ENCODE data around the gene GRN. TPM values are rescaled to one million over a fixed set of nuclear protein-coding genes. Genes with fewer than 3 reads are reported as not detected.

Gene GRN
- total and polyA plus RNA-seq, 7 donors = 30.8 to 61.0 (median 44.4) TPM

DNA sequence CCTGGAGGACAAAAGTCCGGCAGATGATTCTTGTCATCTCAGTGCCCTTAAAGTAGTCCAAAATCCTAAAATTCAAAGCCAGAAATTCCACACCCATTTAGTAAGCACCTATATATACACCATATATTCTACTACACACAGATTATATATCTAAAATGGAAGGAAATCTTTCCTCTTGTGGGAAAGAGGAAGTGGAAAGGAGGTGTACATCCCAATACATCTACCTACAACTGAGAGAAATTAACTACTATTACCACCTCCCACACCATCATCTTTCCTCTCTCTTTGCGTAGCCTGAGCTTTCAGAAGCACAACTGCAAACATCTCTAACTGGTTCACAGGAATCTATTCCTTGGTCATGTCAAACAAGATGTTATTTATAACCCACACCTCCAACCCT is 49.7 kb downstream of the GRN start:
- H3K9me3 ChIP-seq = no peaks in the 10 kb centered on the region
- H3K36me3 ChIP-seq (ENCODE audit: insufficient read depth in 1 of 2, low read depth in 1 of 2) = peaks cover 0 to 47% of the 10 kb centered on the region in 2 donors
- DNase-seq (no peak), ATAC-seq (no peak)
- no peaks in the 10 kb centered on the region for H3K27me3 ChIP-seq (ENCODE audit: insufficient read depth in 3 of 3, low read length in 2 of 3)
- H3K27ac ChIP-seq = no peak overlapping the region
- TF ChIP-seq, protein P1, sequence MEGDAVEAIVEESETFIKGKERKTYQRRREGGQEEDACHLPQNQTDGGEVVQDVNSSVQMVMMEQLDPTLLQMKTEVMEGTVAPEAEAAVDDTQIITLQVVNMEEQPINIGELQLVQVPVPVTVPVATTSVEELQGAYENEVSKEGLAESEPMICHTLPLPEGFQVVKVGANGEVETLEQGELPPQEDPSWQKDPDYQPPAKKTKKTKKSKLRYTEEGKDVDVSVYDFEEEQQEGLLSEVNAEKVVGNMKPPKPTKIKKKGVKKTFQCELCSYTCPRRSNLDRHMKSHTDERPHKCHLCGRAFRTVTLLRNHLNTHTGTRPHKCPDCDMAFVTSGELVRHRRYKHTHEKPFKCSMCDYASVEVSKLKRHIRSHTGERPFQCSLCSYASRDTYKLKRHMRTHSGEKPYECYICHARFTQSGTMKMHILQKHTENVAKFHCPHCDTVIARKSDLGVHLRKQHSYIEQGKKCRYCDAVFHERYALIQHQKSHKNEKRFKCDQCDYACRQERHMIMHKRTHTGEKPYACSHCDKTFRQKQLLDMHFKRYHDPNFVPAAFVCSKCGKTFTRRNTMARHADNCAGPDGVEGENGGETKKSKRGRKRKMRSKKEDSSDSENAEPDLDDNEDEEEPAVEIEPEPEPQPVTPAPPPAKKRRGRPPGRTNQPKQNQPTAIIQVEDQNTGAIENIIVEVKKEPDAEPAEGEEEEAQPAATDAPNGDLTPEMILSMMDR (IDR thresholded peaks at IDR 0.05) = no peak
- 85 to 88% (median 87%) methylated on average over 2 of the region's 2 CpGs for WGBS, 3 donors
- H3K4me3 ChIP-seq = no peak overlapping the region
- intact Hi-C loops (cut with DNase I) = no loop called here
- H3K4me1 ChIP-seq = no peaks in the 10 kb centered on the region

DNA sequence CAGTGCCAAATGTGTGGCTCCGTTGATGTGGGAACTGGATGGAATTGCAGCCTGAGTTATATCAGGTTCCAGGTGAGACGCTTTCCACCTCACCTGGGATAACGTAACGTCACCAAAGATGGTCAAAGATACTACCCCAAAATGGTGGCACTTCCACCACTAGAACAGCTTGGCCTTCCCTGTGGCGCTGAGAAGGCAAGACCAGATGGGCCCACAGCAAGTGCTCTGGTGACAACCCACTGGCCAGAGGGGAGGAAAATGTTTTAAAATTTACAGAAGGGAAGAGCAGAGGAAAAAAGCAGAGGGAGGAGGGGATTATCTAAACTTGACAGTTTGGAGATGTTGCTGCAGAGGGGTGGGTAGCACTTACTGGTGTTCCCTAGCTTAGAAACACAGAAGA is 51.8 kb downstream of the GRN start:
- Histone ChIP-seq H3K9me3 (no peaks in the 10 kb centered on the region), H3K27me3 (ENCODE audit: insufficient read depth in 3 of 3, low read length in 2 of 3) (no peaks in the 10 kb centered on the region), H3K4me1 (no peaks in the 10 kb centered on the region), H3K36me3 (ENCODE audit: insufficient read depth in 1 of 2, low read depth in 1 of 2) (peaks cover 4 to 68% of the 10 kb centered on the region in 2 donors), H3K4me3 (no peak overlapping the region), H3K27ac (no peak overlapping the region)
- intact Hi-C loops (cut with DNase I) = no loop called here
- 91 to 93% (median 92%) methylated on average over 5 of the region's 5 CpGs for WGBS, 3 donors
- DNase-seq (no peak), ATAC-seq (no peak)
- TF ChIP-seq, protein P1 (IDR thresholded peaks at IDR 0.05) = no peak

DNA sequence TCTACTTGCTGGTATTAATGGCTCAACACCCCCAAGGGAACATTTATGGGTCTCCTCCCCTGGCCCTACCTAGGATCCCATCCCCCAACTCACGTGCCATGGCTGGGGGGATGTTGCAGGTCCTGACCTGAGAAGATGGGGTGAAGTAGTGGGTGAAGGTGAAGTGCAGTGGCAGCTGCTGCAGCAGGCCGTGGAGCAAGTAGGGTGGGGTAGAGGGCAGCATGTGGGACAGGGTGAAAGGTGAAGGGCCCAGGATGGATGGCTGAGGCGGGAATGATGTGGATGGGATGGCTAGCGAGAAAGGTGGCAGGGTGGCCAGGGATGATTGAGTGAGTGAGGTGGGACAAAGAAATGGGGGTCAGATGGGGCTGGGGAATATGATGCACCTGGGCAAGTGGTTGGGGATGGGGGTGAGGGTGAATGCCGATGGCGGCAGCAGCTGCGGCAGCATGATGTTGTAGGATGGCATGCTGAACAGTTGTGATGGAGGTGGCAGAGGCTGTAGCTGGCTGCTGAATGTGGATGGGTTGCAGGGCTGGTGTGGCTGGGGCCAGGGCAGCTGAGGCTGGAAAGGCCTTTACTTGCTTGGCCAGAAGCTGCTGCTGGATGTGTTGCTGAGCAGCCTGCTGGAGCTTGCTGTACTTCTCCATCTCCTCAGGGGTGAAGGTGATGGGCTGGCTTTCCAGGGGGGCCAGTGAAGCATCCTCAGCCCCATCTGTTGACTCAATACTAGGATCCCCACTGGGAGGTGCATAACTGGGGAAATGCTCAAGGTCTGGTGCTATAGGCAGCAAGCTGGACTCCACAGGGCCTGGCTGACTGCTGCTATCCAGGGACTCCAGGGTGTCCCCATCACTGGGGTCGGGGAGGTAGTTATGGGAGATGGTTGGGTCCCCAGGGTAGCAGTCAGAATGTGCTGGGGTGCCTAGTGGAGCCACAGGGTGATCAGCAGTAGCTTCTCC is 52.7 kb downstream of the GRN start:
- DNase-seq (no peak), ATAC-seq (no peak)
- no peaks in the 10 kb centered on the region for H3K9me3 ChIP-seq
- H3K27me3 ChIP-seq (ENCODE audit: insufficient read depth in 3 of 3, low read length in 2 of 3) = no peaks in the 10 kb centered on the region
- H3K36me3 ChIP-seq (ENCODE audit: insufficient read depth in 1 of 2, low read depth in 1 of 2) = peaks cover 4 to 76% of the 10 kb centered on the region in 2 donors
- H3K4me3 ChIP-seq = no peak overlapping the region
- no peak overlapping the region for H3K27ac ChIP-seq
- WGBS, 3 donors = 90 to 94% (median 92%) methylated on average over 8 of the region's 8 CpGs
- no peaks in the 10 kb centered on the region for H3K4me1 ChIP-seq
- TF ChIP-seq, protein P1 (IDR thresholded peaks at IDR 0.05) = no peak
- intact Hi-C loops (cut with DNase I) = no loop called here

DNA sequence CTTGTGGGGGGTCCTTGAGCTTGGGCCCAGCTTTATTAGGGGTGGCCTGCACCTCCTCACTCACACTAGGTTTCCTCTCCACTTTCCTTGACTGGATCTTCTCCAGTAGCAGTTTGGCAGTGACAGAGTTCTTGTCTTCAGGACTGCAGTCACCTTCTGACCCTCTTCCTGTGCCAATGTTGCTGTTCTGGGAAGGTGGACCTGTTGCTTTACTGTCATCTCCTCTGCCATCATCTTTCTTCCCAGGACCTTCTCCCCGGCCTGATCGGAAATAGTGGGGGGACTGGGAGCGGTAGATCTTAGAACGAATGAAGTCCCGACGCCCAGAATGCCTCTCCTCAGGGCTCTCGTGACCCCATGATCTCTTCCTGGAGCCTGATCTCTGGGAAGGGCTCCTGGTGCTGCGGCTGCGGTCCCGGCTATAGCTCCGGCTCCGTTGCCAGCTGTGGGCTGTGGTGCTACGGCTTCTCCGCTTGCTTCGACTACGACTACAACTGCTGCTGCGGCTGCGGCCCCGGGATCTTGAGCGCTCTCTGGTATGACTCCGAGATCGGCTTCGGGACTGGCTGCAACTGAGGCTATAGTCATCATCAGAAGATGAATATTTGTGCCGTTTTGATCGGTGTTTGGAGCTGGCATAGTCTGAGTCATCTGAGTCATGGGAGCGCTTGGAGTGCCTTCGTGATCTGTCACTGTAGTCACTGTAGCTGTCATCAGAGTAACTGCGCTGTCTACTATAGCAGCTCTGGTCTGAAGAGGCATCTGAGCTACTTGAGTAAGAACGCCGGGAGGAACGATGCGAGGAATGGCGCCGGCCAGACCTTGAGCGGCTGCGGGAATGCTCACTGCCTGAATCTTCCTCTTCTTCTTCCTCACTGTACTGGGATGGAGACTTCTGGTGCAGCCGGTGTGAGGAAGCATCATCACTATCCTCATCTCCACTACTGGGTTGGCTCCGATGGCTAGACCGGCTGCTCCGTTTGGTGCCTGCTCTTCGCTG is 53.9 kb downstream of the GRN start:
- H3K36me3 ChIP-seq (ENCODE audit: insufficient read depth in 1 of 2, low read depth in 1 of 2) = peaks cover 4 to 88% of the 10 kb centered on the region in 2 donors
- TF ChIP-seq, protein P1 (IDR thresholded peaks at IDR 0.05) = no peak
- peak in 2 of 4 donors; percentile 30 to 49 for ATAC-seq
- DNase-seq = no peak
- no peak overlapping the region for H3K4me3 ChIP-seq
- WGBS, 3 donors = 96% methylated on average over 41 of the region's 41 CpGs
- intact Hi-C loops (cut with DNase I) = no loop called here
- H3K4me1 ChIP-seq = no peaks in the 10 kb centered on the region
- H3K9me3 ChIP-seq = no peaks in the 10 kb centered on the region
- no peaks in the 10 kb centered on the region for H3K27me3 ChIP-seq (ENCODE audit: insufficient read depth in 3 of 3, low read length in 2 of 3)
- no peak overlapping the region for H3K27ac ChIP-seq

Measured in psoas muscle (tissue), 8 donors.